A549 (cell line): Measurements from ENCODE around the gene SSC5D. TPM values are rescaled to one million over a fixed set of nuclear protein-coding genes. Genes with fewer than 3 reads are reported as not detected.

Experiments
- ATAC-seq, 2 experiments: fragments of 200-7000 bp in 1 of 2; fragments of >200 bp in 1 of 2; cut with Nextera tagmentation in 1 of 2; cut with Tn5 transposase in 1 of 2; 3 replicates each; pipeline versions ENCODE4 v1.8.0 to v1.9.1; 2018 to 2020; ENCODE audit warnings: mild to moderate bottlenecking in 1 of 2, moderate library complexity in 1 of 2
- CTCF ChIA-PET: fragments of 300-600 bp; sonication (Branson Sonifier 250); formaldehyde crosslinking; extraction: SDS; loops from one replicate; lab custom pipeline; 2021; ENCODE audit warnings: antibody characterized with exemption, inconsistent platforms; lab: Yijun Ruan, JAX
- POLR2A ChIA-PET: fragments of 350-600 bp; formaldehyde crosslinking; extraction: SDS; loops from one replicate; lab custom pipeline; 2021; ENCODE audit warnings: antibody characterized with exemption, inconsistent platforms; lab: Yijun Ruan, JAX
- DNase-seq, 2 experiments: peaks; one replicate each; pipeline versions ENCODE4 v3.0.0 to v3.0.0-alpha.2; 2011 to 2016; ENCODE audit warnings: low read depth in 1 of 2, low spot score in 1 of 2
- FAIRE-seq: peaks from 2 replicates; lab custom pipeline; 2011; peaks lifted over from hg19 to GRCh38; lab: Jason Lieb, UNC
- H3K27ac ChIP-seq, 2 experiments: fragments of >200 bp; sonication (Bioruptor Twin); formaldehyde crosslinking; 3 replicates each; pipeline ENCODE4 v1.5.1; 2016 to 2017
- H3K4me1 ChIP-seq: fragments of >200 bp; sonication (Bioruptor Twin); formaldehyde crosslinking; 3 replicates; pipeline ENCODE4 v1.6.1; 2016
- H3K4me2 ChIP-seq: fragments of >200 bp; sonication (Bioruptor Twin); formaldehyde crosslinking; 3 replicates; pipeline ENCODE4 v1.6.1; 2016
- H3K4me3 ChIP-seq: fragments of >200 bp; sonication (Bioruptor Twin); formaldehyde crosslinking; 3 replicates; pipeline ENCODE4 v1.5.1; 2016
- H3K9me3 ChIP-seq: fragments of >200 bp; sonication (Bioruptor Twin); formaldehyde crosslinking; 3 replicates; pipeline ENCODE4 v1.6.1; 2016
- BCL3 ChIP-seq: fragments of >200 bp; sonication (Bioruptor Twin); formaldehyde crosslinking; IDR thresholded peaks from 3 replicates; pipeline ENCODE4 v1.6.1; 2016
- CHD2 ChIP-seq: fragments of 150-350 bp; IDR thresholded peaks from 2 replicates; pipeline ENCODE4 v1.6.1; 2014; ENCODE audit warnings: low read length; ENCODE audit not compliant: partially characterized antibody
- CTCF ChIP-seq: fragments of >200 bp; sonication (Bioruptor Twin); formaldehyde crosslinking; IDR thresholded peaks from 3 replicates; pipeline ENCODE4 v1.5.1; 2016
- EP300 ChIP-seq, 2 experiments: fragments of >200 bp; sonication (Bioruptor Twin); formaldehyde crosslinking; IDR thresholded peaks; 2 replicates in 1 of 2; 3 replicates in 1 of 2; pipeline ENCODE4 v1.6.1; 2016 to 2017
- ESRRA ChIP-seq: fragments of 150-350 bp; IDR thresholded peaks from 2 replicates; pipeline ENCODE4 v1.6.1; 2014; ENCODE audit warnings: mild to moderate bottlenecking, low read length, borderline replicate concordance
- FOXS1 ChIP-seq: fragments of 250-450 bp; sonication (Bioruptor Pico); IDR thresholded peaks from 2 replicates; pipeline ENCODE4 v1.5.0; 2020; ENCODE audit warnings: mild to moderate bottlenecking, moderate library complexity
- GATA3 ChIP-seq: IDR thresholded peaks from 2 replicates; pipeline ENCODE4 v1.6.1; 2012; ENCODE audit warnings: borderline replicate concordance
- HOXB13 ChIP-seq: fragments of 250-450 bp; sonication (Bioruptor Pico); IDR thresholded peaks from 2 replicates; pipeline ENCODE4 v1.5.0; 2020; ENCODE audit warnings: low read depth, mild to moderate bottlenecking, moderate library complexity
- JUN ChIP-seq, 2 experiments: fragments of >200 bp; sonication (Bioruptor Twin); formaldehyde crosslinking; IDR thresholded peaks; 2 replicates in 1 of 2; 3 replicates in 1 of 2; pipeline ENCODE4 v1.6.1; 2016 to 2017
- MAFK ChIP-seq: fragments of 450-650 bp; IDR thresholded peaks from 2 replicates; pipeline ENCODE4 v1.6.1; 2014; ENCODE audit not compliant: partially characterized antibody
- MAZ ChIP-seq: fragments of 150-350 bp; IDR thresholded peaks from 2 replicates; pipeline ENCODE4 v1.6.1; 2014; ENCODE audit warnings: antibody characterized with exemption, low read depth, low read length, borderline replicate concordance
- NFE2L2 ChIP-seq: fragments of 150-350 bp; conservative IDR thresholded peaks from 2 replicates; pipeline ENCODE4 v1.6.1; 2014; ENCODE audit warnings: low read length
- NPAS2 ChIP-seq: fragments of 250-450 bp; sonication (Bioruptor Pico); IDR thresholded peaks from 2 replicates; pipeline ENCODE4 v1.8.0; 2022; ENCODE audit warnings: mild to moderate bottlenecking, moderate library complexity, borderline replicate concordance
- PHF8 ChIP-seq: fragments of 200-600 bp; sonication (generic); IDR thresholded peaks from 2 replicates; pipeline ENCODE4 v1.6.1; 2016; ENCODE audit warnings: low read depth, mild to moderate bottlenecking, antibody characterized with exemption, moderate library complexity, borderline replicate concordance
- POLR2A ChIP-seq: IDR thresholded peaks from 2 replicates; pipeline ENCODE4 v1.6.1; 2012; ENCODE audit warnings: mild to moderate bottlenecking, low read length
- POLR2AphosphoS2 ChIP-seq: conservative IDR thresholded peaks from 2 replicates; pipeline ENCODE4 v1.6.1; 2012; ENCODE audit warnings: low read length, improper control_type of control experiment, inconsistent platforms
- RAD21 ChIP-seq, 2 experiments: fragments of >200 bp in 1 of 2; sonication (Bioruptor Twin) in 1 of 2; formaldehyde crosslinking in 1 of 2; IDR thresholded peaks in 1 of 2; conservative IDR thresholded peaks in 1 of 2; 2 replicates in 1 of 2; 3 replicates in 1 of 2; pipeline ENCODE4 v1.6.1; 2012 to 2018; ENCODE audit warnings: inconsistent platforms in 1 of 2
- RARB ChIP-seq: fragments of 250-450 bp; sonication (Bioruptor Pico); IDR thresholded peaks from 2 replicates; pipeline ENCODE4 v1.8.0; 2021; ENCODE audit warnings: mild to moderate bottlenecking, moderate library complexity
- RCOR1 ChIP-seq: fragments of 150-350 bp; IDR thresholded peaks from 2 replicates; pipeline ENCODE4 v1.6.1; 2014; ENCODE audit warnings: antibody characterized with exemption, low read length, low read depth
- RFX5 ChIP-seq: fragments of 450-650 bp; IDR thresholded peaks from 2 replicates; pipeline ENCODE4 v1.7.1; 2014; ENCODE audit warnings: antibody characterized with exemption, mild to moderate bottlenecking, moderate library complexity
- SMC3 ChIP-seq: fragments of >200 bp; sonication (Bioruptor Twin); formaldehyde crosslinking; IDR thresholded peaks from 3 replicates; pipeline ENCODE4 v1.6.1; 2018; ENCODE audit warnings: inconsistent platforms
- TP53 ChIP-seq: fragments of 250-450 bp; sonication (Bioruptor Pico); IDR thresholded peaks from 2 replicates; pipeline ENCODE4 v1.5.0; 2021; ENCODE audit warnings: mild to moderate bottlenecking, moderate library complexity
- ZC3H11A ChIP-seq: fragments of 450-650 bp; IDR thresholded peaks from 2 replicates; pipeline ENCODE4 v1.6.1; 2014; ENCODE audit warnings: antibody characterized with exemption, mild to moderate bottlenecking
- WGBS: methylation state at CpG from one replicate; pipeline ENCODE4 v1.1.6; 2017; ENCODE audit errors: missing lambda C conversion rate; 5-methylcytosine and 5-hydroxymethylcytosine counted together
- polyA plus RNA-seq, 4 experiments: library from polyadenylated mRNA; depleted of rRNA in 3 of 4; stranded (reverse); fragments of >200 nt; fragmentation: RNase III in 1 of 4; extraction: RNeasy Plus Mini Kit Qiagen cat#74134 plus additional on column Dnase treatment in 1 of 4; gene quantifications; 2 replicates in 3 of 4; 3 replicates in 1 of 4; pipeline ENCODE4 v1.2.3, GENCODE V29; 2011 to 2017
- TF ChIP-seq, protein P1 (sequence below): fragments of 250-450 bp; sonication (Bioruptor Pico); IDR thresholded peaks from 2 replicates; pipeline ENCODE4 v1.5.0; 2020; ENCODE audit warnings: low read depth, mild to moderate bottlenecking, moderate library complexity
- TF ChIP-seq, protein P2 (sequence below): fragments of 250-450 bp; sonication (Bioruptor Pico); IDR thresholded peaks from 2 replicates; pipeline ENCODE4 v1.5.0; 2021; ENCODE audit warnings: mild to moderate bottlenecking, moderate library complexity, borderline replicate concordance
- TF ChIP-seq, protein P3 (sequence below): fragments of 450-650 bp; IDR thresholded peaks from 2 replicates; pipeline ENCODE4 v1.6.1; 2014; ENCODE audit warnings: antibody characterized with exemption

The SSC5D gene
- polyA plus RNA-seq, 2 of the 4 experiments (the other 2 are of a cell fraction), result 0.22 to 1.5 TPM

DNA sequence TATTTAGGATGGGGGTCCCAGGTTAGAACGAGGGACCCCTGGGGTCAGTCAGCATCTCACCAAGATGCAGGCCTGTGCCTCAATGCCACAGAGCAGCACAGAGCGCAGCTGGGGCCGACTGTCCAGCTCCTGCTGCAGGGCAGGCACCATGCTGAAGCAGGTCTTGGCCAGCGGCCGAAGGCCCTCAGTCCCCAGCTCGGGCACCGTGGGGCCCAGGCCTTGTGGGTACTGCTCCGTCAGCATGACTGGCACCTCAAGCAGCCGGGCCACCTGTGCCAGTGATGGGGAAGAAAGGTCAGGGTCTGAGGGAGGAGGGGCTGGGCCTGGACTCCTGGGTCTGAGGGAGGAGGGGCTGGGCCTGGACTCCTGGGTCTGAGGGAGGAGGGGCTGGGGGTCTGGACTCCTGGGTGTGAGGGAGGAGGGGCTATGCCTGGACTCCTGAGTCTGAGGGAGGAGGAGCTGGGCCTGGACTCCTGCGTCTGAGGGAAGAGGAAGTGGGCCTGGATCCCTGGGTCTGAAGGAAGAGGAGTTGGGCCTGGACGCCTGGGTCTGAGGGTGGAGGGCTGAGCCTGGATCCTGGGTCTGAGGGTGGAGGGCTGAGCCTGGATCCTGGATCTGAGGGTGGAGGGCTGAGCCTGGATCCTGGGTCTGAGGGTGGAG, 32.5 kb upstream of the SSC5D start:
- no peak overlapping the region for H3K4me3 ChIP-seq
- ChIA-PET CTCF (interaction anchor here (0.9 to 4.3 kb wide), 5 partner anchors 12 to 158 kb away, joined by 3 to 39 read pairs (median 7); no protein-coding TSS in a partner anchor), POLR2A (no interaction called here)
- DNase-seq, result no peak
- no peaks in the 10 kb centered on the region for H3K9me3 ChIP-seq
- no peak for ATAC-seq
- H3K27ac ChIP-seq, result no peak overlapping the region
- no peak overlapping the region for H3K4me2 ChIP-seq
- TF ChIP-seq MAZ (no peak), PHF8 (no peak), POLR2AphosphoS2 (no peak), RARB (CRISPR knock-in tag) (no peak), CHD2 (no peak), MAFK (no peak), RAD21 (conservative IDR thresholded peaks at IDR 0.05 in 1 of 2, IDR thresholded peaks at IDR 0.05 in 1 of 2) (no peak), EP300 (IDR thresholded peaks at IDR 0.05) (no peak), SMC3 (no peak), HOXB13 (CRISPR knock-in tag) (no peak), RCOR1 (no peak), BCL3 (no peak), RFX5 (no peak), NFE2L2 (no peak), TP53 (CRISPR knock-in tag) (no peak), POLR2A (no peak), JUN (IDR thresholded peaks at IDR 0.05) (no peak)
- TF ChIP-seq, protein P1, sequence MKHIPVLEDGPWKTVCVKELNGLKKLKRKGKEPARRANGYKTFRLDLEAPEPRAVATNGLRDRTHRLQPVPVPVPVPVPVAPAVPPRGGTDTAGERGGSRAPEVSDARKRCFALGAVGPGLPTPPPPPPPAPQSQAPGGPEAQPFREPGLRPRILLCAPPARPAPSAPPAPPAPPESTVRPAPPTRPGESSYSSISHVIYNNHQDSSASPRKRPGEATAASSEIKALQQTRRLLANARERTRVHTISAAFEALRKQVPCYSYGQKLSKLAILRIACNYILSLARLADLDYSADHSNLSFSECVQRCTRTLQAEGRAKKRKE (CRISPR knock-in tag), result no peak
- TF ChIP-seq, protein P2, sequence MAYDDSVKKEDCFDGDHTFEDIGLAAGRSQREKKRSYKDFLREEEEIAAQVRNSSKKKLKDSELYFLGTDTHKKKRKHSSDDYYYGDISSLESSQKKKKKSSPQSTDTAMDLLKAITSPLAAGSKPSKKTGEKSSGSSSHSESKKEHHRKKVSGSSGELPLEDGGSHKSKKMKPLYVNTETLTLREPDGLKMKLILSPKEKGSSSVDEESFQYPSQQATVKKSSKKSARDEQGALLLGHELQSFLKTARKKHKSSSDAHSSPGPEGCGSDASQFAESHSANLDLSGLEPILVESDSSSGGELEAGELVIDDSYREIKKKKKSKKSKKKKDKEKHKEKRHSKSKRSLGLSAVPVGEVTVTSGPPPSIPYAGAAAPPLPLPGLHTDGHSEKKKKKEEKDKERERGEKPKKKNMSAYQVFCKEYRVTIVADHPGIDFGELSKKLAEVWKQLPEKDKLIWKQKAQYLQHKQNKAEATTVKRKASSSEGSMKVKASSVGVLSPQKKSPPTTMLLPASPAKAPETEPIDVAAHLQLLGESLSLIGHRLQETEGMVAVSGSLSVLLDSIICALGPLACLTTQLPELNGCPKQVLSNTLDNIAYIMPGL (CRISPR knock-in tag), result no peak
- H3K4me1 ChIP-seq, result peaks cover 35% of the 10 kb centered on the region
- 63% methylated on average over 9 of the region's 11 CpGs for WGBS
- no peak for FAIRE-seq

DNA sequence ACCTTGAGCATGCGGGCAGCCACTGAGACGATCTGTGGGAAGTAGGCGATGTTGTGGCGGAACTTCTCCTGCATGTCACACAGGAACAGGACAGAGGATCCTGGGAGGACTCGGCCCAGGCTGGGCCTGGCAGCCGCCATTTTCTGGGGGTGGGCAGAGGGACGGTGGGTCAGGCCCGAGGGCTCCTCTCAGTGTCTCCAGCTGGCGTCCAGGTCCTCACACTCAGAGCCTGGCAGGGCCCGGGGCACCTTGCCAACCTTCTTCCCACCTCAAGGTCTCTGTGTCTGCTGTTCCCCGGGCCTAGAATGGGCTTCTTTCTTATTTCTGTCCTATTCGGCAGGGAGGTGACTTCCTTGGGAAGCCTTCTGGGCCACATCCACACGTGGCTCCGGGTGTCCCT, 31.9 kb upstream of the SSC5D start:
- POLR2A ChIA-PET, result no interaction called here
- H3K4me2 ChIP-seq, result no peak overlapping the region
- TF ChIP-seq RCOR1 (no peak), FOXS1 (CRISPR knock-in tag) (no peak), POLR2A (no peak), MAZ (no peak), ESRRA (no peak), POLR2AphosphoS2 (no peak), JUN (IDR thresholded peaks at IDR 0.05) (no peak), NPAS2 (CRISPR knock-in tag) (no peak), CHD2 (no peak), CTCF (no peak), TP53 (CRISPR knock-in tag) (no peak), MAFK (no peak), GATA3 (no peak), ZC3H11A (no peak), SMC3 (no peak)
- TF ChIP-seq, protein P3, sequence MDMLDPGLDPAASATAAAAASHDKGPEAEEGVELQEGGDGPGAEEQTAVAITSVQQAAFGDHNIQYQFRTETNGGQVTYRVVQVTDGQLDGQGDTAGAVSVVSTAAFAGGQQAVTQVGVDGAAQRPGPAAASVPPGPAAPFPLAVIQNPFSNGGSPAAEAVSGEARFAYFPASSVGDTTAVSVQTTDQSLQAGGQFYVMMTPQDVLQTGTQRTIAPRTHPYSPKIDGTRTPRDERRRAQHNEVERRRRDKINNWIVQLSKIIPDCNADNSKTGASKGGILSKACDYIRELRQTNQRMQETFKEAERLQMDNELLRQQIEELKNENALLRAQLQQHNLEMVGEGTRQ, result no peak
- FAIRE-seq, result no peak
- no peak for DNase-seq
- peaks cover 33% of the 10 kb centered on the region for H3K4me1 ChIP-seq
- 88% methylated on average over 14 of the region's 14 CpGs for WGBS
- CTCF ChIA-PET, result interaction anchor here (1.4 to 3.7 kb wide), 3 partner anchors 11 to 315 kb away, joined by 3 to 39 read pairs (median 7); no protein-coding TSS in a partner anchor
- no peaks in the 10 kb centered on the region for H3K9me3 ChIP-seq
- ATAC-seq, result no peak
- no peak overlapping the region for H3K4me3 ChIP-seq
- no peak overlapping the region for H3K27ac ChIP-seq
